HG03064 (cell line): Measurements from ENCODE around the gene KCNJ6.

Source experiments
- ATAC-seq: cut with Tn5 transposase; IDR thresholded peaks from one replicate; pipeline ENCODE4 v1.9.1; 2021; ENCODE audit warnings: low read depth; ENCODE audit not compliant: unreplicated experiment

KCNJ6 gene

DNA sequence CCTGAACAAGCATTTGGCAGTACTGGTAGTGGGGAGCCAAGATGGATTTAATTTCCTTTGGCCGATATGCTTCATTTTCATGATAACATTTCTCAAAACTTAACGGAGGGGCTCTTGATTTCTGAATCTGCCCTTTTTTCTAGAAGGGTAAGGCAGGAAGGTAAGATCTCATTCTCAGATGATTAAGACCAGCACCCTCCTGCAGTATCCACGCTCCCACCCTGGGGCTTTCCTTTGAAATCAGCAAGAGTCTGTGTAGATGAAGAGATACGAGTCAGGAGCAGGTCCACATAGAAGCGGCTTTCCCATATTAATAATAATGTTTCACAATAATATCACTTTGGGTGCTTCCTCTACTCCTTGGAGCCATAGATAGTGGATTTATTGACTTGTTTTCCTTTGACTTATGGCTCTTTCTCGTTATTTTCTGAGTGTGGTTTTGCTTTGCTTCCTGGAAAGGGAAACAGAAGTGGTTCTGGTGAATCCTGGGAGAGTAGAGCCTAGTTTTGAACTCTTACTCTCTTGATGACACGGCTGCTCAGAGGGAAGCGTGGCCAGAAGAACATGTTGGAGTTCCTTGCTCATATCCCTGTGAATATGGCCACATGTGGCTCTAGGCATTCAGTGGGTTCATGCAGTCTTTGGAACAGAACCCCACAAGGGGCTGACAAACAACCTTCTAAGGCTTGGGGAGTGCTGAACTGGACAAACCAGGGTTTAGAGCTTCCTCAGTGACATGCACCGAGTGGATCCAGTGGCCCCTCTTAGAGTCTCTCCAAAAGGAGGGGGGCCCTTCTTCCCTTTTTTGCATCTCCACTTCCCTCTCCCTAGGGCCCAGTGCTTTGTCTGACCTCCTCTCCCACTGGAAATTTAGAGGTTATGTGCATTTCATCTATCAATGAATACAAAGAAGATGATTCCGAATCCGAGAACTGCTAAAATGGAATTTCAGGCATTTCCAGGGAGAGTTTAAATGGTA is 354.0 kb downstream of the KCNJ6 start:
- no peak for ATAC-seq

DNA sequence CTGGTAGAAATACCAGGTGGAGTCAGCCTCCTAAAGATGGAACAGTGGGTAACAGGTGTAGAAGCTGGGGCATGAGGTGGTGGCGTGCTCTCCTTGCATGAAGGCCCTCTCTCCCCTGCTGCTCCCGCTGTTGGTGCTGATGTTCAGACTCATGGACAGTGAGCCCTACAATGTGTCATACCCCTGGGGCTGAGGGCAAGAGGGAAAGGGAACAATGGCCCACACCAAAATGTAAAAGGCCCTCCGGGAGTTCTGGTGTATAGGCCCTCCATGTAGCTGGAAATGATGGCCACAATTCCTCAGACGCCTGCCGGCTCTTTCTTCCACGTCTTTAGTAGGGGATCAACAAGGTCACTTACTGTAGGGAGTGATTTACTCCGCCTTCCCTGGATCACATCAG is 354.8 kb downstream of the KCNJ6 start:
- ATAC-seq: no peak

DNA sequence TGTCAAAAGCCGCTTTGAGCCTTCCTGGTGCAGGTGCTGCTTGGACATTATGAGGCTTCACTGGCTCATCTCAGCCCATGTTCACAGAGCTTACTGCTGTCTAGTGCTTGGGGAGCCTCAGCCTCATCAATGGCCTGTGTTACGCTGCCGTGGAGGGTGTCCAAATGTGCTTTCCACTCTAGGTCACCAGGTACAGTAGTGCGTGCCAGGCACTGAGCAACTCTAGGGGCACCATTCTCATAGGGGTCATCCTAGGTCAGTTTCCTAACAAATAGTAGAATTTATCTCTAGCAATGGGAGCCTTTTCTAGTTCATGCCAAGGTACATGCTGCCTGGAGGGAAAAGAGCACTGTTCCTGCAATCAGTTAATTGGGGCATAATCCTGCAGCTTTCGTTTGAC is 355.9 kb downstream of the KCNJ6 start:
- no peak for ATAC-seq

DNA sequence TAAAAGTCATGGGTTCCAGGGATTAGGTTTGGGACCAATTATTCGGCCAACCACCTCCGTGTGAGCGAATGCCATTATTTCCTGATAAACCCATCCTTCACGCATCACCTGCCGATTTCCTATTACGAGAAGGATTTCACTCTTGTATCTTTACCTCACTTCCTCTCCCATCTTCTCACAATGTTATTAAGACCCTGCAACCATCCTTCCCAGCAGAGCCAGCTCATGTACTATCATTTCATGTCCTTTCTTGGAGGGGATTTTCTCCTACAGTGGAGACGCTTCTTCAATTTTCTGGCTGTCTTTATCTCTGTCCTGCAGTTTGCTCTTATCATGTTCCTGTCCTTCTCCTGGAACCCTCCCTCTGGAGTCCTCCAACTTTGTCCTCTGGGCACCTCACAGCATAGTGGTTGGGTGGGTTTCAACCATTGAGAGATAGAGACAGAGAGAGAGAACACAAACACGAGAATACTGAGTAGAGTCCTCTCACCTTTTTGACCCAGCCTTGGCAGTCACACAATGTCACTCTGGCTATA is 357.5 kb downstream of the KCNJ6 start:
- no peak for ATAC-seq
